HEK293 (cell line): ENCODE measurements around the gene PRXL2C.

Source experiments
- CTCF ChIA-PET: fragments of 350-600 bp; formaldehyde crosslinking; extraction: SDS; loops from one replicate; lab custom pipeline; 2021; ENCODE audit warnings: antibody characterized with exemption; lab: Yijun Ruan, JAX
- POLR2A ChIA-PET: fragments of 300-600 bp; formaldehyde crosslinking; extraction: SDS; loops from one replicate; lab custom pipeline; 2020; ENCODE audit warnings: antibody characterized with exemption, inconsistent platforms; lab: Yijun Ruan, JAX
- H3K27ac ChIP-seq: fragments of 200-500 bp; sonication (Bioruptor generic); 2 replicates; pipeline ENCODE4 v1.5.1; 2014; ENCODE audit warnings: low read depth, low read length, control low read depth, inconsistent platforms; ENCODE audit errors: extremely low read depth
- H3K36me3 ChIP-seq, 2 experiments: fragments of 200-500 bp in 1 of 2; sonication (Bioruptor generic) in 1 of 2; 1 replicate in 1 of 2; 2 replicates in 1 of 2; pipeline ENCODE4 v1.5.1; 2014 to 2017; ENCODE audit warnings: inconsistent platforms in 2 of 2, low read length in 2 of 2; ENCODE audit not compliant: control insufficient read depth in 2 of 2, insufficient read depth in 1 of 2
- H3K4me1 ChIP-seq: fragments of 200-500 bp; sonication (Bioruptor generic); 2 replicates; pipeline ENCODE4 v1.5.1; 2014; ENCODE audit warnings: mild to moderate bottlenecking, low read length, inconsistent platforms; ENCODE audit not compliant: control insufficient read depth, insufficient read depth
- H3K4me3 ChIP-seq: 2 replicates; pipeline ENCODE4 v1.5.1; 2011; ENCODE audit warnings: low read depth, mild to moderate bottlenecking, control low read depth, low read length, moderate library complexity
- H3K9me3 ChIP-seq: fragments of 200-500 bp; sonication (Bioruptor generic); 2 replicates; pipeline ENCODE4 v1.5.1; 2014; ENCODE audit warnings: low read depth, low read length, inconsistent platforms; ENCODE audit not compliant: control insufficient read depth, insufficient read depth
- BCL11B ChIP-seq: fragments of 450-650 bp; formaldehyde crosslinking; IDR thresholded peaks from 2 replicates; pipeline ENCODE4 v1.5.1; 2016; ENCODE audit warnings: low read depth, missing biosample characterization, missing genetic modification characterization
- GLIS1 ChIP-seq: fragments of 450-650 bp; formaldehyde crosslinking; IDR thresholded peaks from 2 replicates; pipeline ENCODE4 v1.5.1; 2016; ENCODE audit warnings: missing biosample characterization, missing genetic modification characterization
- HIC1 ChIP-seq: fragments of 450-650 bp; formaldehyde crosslinking; IDR thresholded peaks from 2 replicates; pipeline ENCODE4 v1.5.1; 2016; ENCODE audit warnings: missing biosample characterization, missing genetic modification characterization
- KLF16 ChIP-seq: fragments of 450-650 bp; formaldehyde crosslinking; IDR thresholded peaks from 2 replicates; pipeline ENCODE4 v1.5.1; 2017; ENCODE audit warnings: missing biosample characterization, missing genetic modification characterization
- KLF8 ChIP-seq: fragments of 450-650 bp; formaldehyde crosslinking; IDR thresholded peaks from 2 replicates; pipeline ENCODE4 v1.5.1; 2016; ENCODE audit warnings: missing biosample characterization, missing genetic modification characterization
- PBX3 ChIP-seq: sonication (generic); formaldehyde crosslinking; IDR thresholded peaks from 2 replicates; pipeline ENCODE4 v1.8.1; 2022; ENCODE audit warnings: mild to moderate bottlenecking, moderate library complexity, missing genetic modification reagents
- REPIN1 ChIP-seq: fragments of 450-650 bp; formaldehyde crosslinking; IDR thresholded peaks from 2 replicates; pipeline ENCODE4 v1.5.1; 2017; ENCODE audit warnings: missing biosample characterization, missing genetic modification characterization, low read depth
- ZBTB1 ChIP-seq: fragments of 450-650 bp; formaldehyde crosslinking; IDR thresholded peaks from 2 replicates; pipeline ENCODE4 v1.5.1; 2016; ENCODE audit warnings: missing biosample characterization, missing genetic modification characterization
- ZNF138 ChIP-seq: fragments of 450-650 bp; formaldehyde crosslinking; IDR thresholded peaks from 2 replicates; pipeline ENCODE4 v1.5.1; 2016; ENCODE audit warnings: missing biosample characterization, missing genetic modification characterization, borderline replicate concordance
- ZNF155 ChIP-seq: fragments of 450-650 bp; formaldehyde crosslinking; IDR thresholded peaks from 2 replicates; pipeline ENCODE4 v1.5.1; 2016; ENCODE audit warnings: missing biosample characterization, missing genetic modification characterization
- ZNF157 ChIP-seq: fragments of 450-650 bp; formaldehyde crosslinking; IDR thresholded peaks from 2 replicates; pipeline ENCODE4 v1.5.1; 2016; ENCODE audit warnings: missing biosample characterization, missing genetic modification characterization
- ZNF169 ChIP-seq: fragments of 450-650 bp; formaldehyde crosslinking; IDR thresholded peaks from 2 replicates; pipeline ENCODE4 v1.5.1; 2016; ENCODE audit warnings: missing biosample characterization, missing genetic modification characterization
- ZNF174 ChIP-seq: fragments of 450-650 bp; formaldehyde crosslinking; IDR thresholded peaks from 2 replicates; pipeline ENCODE4 v1.5.0; 2017; ENCODE audit warnings: missing biosample characterization, mild to moderate bottlenecking, missing genetic modification characterization
- ZNF202 ChIP-seq: fragments of 450-650 bp; formaldehyde crosslinking; IDR thresholded peaks from 2 replicates; pipeline ENCODE4 v1.5.1; 2016; ENCODE audit warnings: missing biosample characterization, missing genetic modification characterization, borderline replicate concordance
- ZNF24 ChIP-seq: fragments of 450-650 bp; formaldehyde crosslinking; IDR thresholded peaks from 2 replicates; pipeline ENCODE4 v1.5.1; 2016; ENCODE audit warnings: missing biosample characterization, missing genetic modification characterization
- ZNF473 ChIP-seq: fragments of 450-650 bp; formaldehyde crosslinking; IDR thresholded peaks from 2 replicates; pipeline ENCODE4 v1.5.1; 2017; ENCODE audit warnings: missing biosample characterization, missing genetic modification characterization
- ZNF629 ChIP-seq: fragments of 450-650 bp; formaldehyde crosslinking; IDR thresholded peaks from 2 replicates; pipeline ENCODE4 v1.5.1; 2017; ENCODE audit warnings: missing biosample characterization, missing genetic modification characterization
- ZNF658 ChIP-seq: fragments of 450-650 bp; formaldehyde crosslinking; IDR thresholded peaks from 2 replicates; pipeline ENCODE4; 2016; ENCODE audit warnings: missing biosample characterization, missing genetic modification characterization
- ZNF707 ChIP-seq: fragments of 450-650 bp; formaldehyde crosslinking; IDR thresholded peaks from 2 replicates; pipeline ENCODE4 v1.5.1; 2016; ENCODE audit warnings: missing biosample characterization, missing genetic modification characterization
- TF ChIP-seq, protein P1 (sequence below): fragments of 450-650 bp; IDR thresholded peaks from 2 replicates; pipeline ENCODE4 v1.5.1; 2018; ENCODE audit warnings: missing biosample characterization, mild to moderate bottlenecking, missing genetic modification characterization
- TF ChIP-seq, protein P2 (sequence below): fragments of 450-650 bp; formaldehyde crosslinking; IDR thresholded peaks from 2 replicates; pipeline ENCODE4 v1.5.1; 2016; ENCODE audit warnings: missing biosample characterization, missing genetic modification characterization

Gene PRXL2C

DNA sequence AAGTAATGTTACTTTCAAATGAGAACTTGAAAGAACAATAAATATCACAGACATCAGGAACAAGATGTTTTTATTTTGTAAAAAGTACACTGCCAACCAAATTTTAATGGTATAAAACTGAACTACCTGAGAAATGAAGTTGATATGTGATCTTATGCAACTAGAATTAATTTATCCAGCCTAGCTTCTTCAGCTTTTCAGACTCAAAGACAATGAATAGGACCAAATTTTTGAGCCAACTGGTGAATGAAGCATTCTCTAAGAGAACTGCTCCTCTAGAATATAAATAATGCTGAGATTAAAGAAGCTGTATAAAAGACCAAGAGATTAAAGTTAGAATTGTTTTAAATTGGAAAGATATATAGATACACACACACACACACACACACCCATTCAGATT lies 45.4 kb downstream of the PRXL2C start (continued):
- no peak for TF ChIP-seq KLF16
- TF ChIP-seq GLIS1 (tag by site-specific recombination): no peak
- TF ChIP-seq ZNF24 (tag by site-specific recombination): no peak
- no peak for TF ChIP-seq ZNF157 (tag by site-specific recombination)
- no peak for TF ChIP-seq ZNF658 (tag by site-specific recombination)
- no peak for TF ChIP-seq ZNF174 (tag by site-specific recombination)

DNA sequence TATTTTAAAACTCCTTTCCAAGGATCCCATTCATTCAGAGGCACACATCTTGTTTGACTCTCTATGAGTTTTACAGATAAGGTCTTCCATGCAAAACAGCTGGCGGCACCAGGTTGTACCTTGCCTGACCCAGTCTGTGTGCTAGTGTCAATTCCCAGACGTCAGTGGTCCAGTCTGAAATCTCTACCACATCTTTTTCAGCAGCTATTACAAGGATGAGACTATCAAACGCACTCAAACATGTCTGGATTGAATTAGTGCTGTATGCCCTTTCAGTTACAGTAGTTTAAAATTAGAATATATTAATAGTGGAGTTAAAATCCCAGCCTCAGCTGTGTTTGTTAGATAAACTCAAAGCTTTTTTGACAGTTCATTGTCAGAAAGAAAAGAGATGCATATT lies 47.1 kb downstream of the PRXL2C start:
- peaks cover 10% of the 10 kb centered on the region; the same call in 1 of the 2 replicates for H3K4me1 ChIP-seq
- H3K4me3 ChIP-seq: no peak overlapping the region
- CTCF ChIA-PET: interaction anchor here (1.2 kb wide), 1 partner anchor 44 kb away, joined by 3 read pairs; no protein-coding TSS in a partner anchor
- POLR2A ChIA-PET: no interaction called here
- no peak overlapping the region for H3K27ac ChIP-seq
- H3K9me3 ChIP-seq: no peaks in the 10 kb centered on the region
- no peak for TF ChIP-seq ZNF629 (tag by site-specific recombination)
- no peak for TF ChIP-seq ZNF707 (tag by site-specific recombination)
- no peak for TF ChIP-seq ZNF169
- no peak for TF ChIP-seq ZNF174 (tag by site-specific recombination)
- TF ChIP-seq BCL11B (tag by site-specific recombination): no peak
- no peak for TF ChIP-seq ZBTB1 (tag by site-specific recombination)
- TF ChIP-seq, protein P1, sequence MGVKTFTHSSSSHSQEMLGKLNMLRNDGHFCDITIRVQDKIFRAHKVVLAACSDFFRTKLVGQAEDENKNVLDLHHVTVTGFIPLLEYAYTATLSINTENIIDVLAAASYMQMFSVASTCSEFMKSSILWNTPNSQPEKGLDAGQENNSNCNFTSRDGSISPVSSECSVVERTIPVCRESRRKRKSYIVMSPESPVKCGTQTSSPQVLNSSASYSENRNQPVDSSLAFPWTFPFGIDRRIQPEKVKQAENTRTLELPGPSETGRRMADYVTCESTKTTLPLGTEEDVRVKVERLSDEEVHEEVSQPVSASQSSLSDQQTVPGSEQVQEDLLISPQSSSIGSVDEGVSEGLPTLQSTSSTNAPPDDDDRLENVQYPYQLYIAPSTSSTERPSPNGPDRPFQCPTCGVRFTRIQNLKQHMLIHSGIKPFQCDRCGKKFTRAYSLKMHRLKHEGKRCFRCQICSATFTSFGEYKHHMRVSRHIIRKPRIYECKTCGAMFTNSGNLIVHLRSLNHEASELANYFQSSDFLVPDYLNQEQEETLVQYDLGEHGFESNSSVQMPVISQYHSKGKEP (tag by site-specific recombination): no peak
- no peak for TF ChIP-seq ZNF155
- no peak for TF ChIP-seq REPIN1
- TF ChIP-seq ZNF202 (tag by site-specific recombination): no peak
- TF ChIP-seq HIC1: no peak
- no peak for TF ChIP-seq KLF8 (tag by site-specific recombination)
- TF ChIP-seq, protein P2, sequence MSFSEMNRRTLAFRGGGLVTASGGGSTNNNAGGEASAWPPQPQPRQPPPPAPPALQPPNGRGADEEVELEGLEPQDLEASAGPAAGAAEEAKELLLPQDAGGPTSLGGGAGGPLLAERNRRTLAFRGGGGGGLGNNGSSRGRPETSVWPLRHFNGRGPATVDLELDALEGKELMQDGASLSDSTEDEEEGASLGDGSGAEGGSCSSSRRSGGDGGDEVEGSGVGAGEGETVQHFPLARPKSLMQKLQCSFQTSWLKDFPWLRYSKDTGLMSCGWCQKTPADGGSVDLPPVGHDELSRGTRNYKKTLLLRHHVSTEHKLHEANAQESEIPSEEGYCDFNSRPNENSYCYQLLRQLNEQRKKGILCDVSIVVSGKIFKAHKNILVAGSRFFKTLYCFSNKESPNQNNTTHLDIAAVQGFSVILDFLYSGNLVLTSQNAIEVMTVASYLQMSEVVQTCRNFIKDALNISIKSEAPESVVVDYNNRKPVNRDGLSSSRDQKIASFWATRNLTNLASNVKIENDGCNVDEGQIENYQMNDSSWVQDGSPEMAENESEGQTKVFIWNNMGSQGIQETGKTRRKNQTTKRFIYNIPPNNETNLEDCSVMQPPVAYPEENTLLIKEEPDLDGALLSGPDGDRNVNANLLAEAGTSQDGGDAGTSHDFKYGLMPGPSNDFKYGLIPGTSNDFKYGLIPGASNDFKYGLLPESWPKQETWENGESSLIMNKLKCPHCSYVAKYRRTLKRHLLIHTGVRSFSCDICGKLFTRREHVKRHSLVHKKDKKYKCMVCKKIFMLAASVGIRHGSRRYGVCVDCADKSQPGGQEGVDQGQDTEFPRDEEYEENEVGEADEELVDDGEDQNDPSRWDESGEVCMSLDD (tag by site-specific recombination): no peak
- no peak for TF ChIP-seq PBX3 (CRISPR knock-in tag)
- no peak for TF ChIP-seq ZNF138 (tag by site-specific recombination)
- TF ChIP-seq ZNF473 (tag by site-specific recombination): no peak
- H3K36me3 ChIP-seq: no peaks in the 10 kb centered on the region
